Measurements from ENCODE around the gene NDUFB2.

GRCh38 chr7:140678081-140678815, 18.3 kb upstream of the NDUFB2 start:
- TF ChIP-seq CTCF (IDR thresholded peaks at IDR 0.05) (no peak), POLR2A (IDR thresholded peaks at IDR 0.05) (no peak)
